ENCODE measurements around the gene TEDDM1.

- no peak for TF ChIP-seq ZNF274 (IDR thresholded peaks at IDR 0.05; ENCODE audit: low read depth, low read length)
- no peak for TF ChIP-seq SUZ12 (IDR thresholded peaks at IDR 0.05; ENCODE audit: extremely low read depth, insufficient read depth, insufficient read length)
- TF ChIP-seq YY1 (IDR thresholded peaks at IDR 0.05; ENCODE audit: insufficient read depth, insufficient read length), result no peak
Measured at GRCh38 chr1:182383037-182383661, 17.3 kb downstream of the TEDDM1 start.
